ENCODE data around the gene PHC3. TPM values are rescaled to one million over a fixed set of nuclear protein-coding genes. Genes with fewer than 3 reads are reported as not detected.
A peak's percentile ranks its signal among the peaks of the same experiment; 100 is the strongest.

Gene PHC3
- total RNA-seq, 6 donors from 2014 or later = 50.7 to 182 (median 76.3) TPM

DNA sequence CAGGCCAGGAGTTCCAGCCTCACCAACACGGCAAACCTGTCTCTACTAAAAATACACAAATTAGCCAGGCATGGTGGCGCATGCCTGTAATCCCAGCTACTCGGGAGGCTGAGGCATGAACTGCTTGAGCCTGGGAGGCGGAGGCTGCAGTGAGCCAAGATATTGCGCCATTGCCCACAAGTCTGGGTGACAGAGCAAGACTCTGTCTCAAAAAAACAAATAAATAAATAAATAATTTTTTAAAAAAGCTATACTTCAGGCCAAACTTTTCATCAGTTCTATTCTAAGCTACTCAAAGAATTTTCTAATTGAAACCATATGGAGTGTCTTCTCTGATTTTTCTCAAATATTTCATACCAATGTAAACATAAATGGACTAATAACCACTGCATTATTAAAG, 43.5 kb downstream of the PHC3 start:
- no peaks in the 10 kb centered on the region for H3K27me3 ChIP-seq
- no peak for DNase-seq
- TF ChIP-seq EP300 (IDR thresholded peaks at IDR 0.05) = no peak
- no peak for TF ChIP-seq POLR2A (IDR thresholded peaks at IDR 0.05)
- TF ChIP-seq, protein P1, sequence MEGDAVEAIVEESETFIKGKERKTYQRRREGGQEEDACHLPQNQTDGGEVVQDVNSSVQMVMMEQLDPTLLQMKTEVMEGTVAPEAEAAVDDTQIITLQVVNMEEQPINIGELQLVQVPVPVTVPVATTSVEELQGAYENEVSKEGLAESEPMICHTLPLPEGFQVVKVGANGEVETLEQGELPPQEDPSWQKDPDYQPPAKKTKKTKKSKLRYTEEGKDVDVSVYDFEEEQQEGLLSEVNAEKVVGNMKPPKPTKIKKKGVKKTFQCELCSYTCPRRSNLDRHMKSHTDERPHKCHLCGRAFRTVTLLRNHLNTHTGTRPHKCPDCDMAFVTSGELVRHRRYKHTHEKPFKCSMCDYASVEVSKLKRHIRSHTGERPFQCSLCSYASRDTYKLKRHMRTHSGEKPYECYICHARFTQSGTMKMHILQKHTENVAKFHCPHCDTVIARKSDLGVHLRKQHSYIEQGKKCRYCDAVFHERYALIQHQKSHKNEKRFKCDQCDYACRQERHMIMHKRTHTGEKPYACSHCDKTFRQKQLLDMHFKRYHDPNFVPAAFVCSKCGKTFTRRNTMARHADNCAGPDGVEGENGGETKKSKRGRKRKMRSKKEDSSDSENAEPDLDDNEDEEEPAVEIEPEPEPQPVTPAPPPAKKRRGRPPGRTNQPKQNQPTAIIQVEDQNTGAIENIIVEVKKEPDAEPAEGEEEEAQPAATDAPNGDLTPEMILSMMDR (IDR thresholded peaks at IDR 0.05) = no peak
- no peak for TF ChIP-seq POLR2AphosphoS5 (IDR thresholded peaks at IDR 0.05)
- no peak overlapping the region for H3K27ac ChIP-seq
- H3K9me3 ChIP-seq = no peaks in the 10 kb centered on the region
- 89 to 94% methylated on average over 4 to 5 of the region's 5 CpGs for WGBS, 2 donors
- no peak overlapping the region for H3K4me3 ChIP-seq
- no peak for ATAC-seq (ENCODE audit: low FRiP score in 2 of 2)
- H3K4me1 ChIP-seq = no peaks in the 10 kb centered on the region
- H3K36me3 ChIP-seq = peaks cover 0 to 34% (median 14%) of the 10 kb centered on the region in 4 donors

DNA sequence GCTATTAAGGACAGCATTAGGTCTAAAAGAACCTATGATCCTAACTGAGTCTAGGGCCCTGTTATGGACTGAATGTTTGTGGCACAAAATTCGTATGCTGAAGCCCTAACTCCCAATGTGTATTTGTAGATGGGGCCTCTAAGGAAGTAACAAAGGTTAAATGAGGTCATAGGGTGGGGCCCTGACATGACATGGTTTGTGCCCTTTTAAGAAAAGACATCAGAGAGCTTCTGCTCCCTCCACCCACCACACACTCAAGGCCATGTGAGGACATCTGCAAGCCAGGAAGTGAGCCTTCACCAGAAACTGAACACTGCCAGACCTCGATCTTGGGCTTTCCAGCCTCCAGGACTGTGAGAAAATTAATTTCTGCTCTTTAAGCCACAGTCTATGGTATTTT, 49.2 kb downstream of the PHC3 start:
- Histone ChIP-seq H3K4me3 (no peak overlapping the region), H3K27me3 (no peaks in the 10 kb centered on the region), H3K36me3 (peaks cover 5 to 63% (median 30%) of the 10 kb centered on the region in 4 donors), H3K9me3 (peaks cover 0 to 4% (median 2%) of the 10 kb centered on the region in 4 donors), H3K4me1 (peaks cover 0 to 7% (median 0%) of the 10 kb centered on the region in 4 donors), H3K27ac (no peak overlapping the region)
- ATAC-seq (ENCODE audit: low FRiP score in 2 of 2) (no peak), DNase-seq (no peak)
- 74 to 86% methylated on average over 2 of the region's 2 CpGs for WGBS, 2 donors
- TF ChIP-seq POLR2A (IDR thresholded peaks at IDR 0.05) = no peak
- TF ChIP-seq POLR2AphosphoS5 (IDR thresholded peaks at IDR 0.05) = no peak
- TF ChIP-seq, protein P1 (IDR thresholded peaks at IDR 0.05) = no peak
- TF ChIP-seq EP300 (IDR thresholded peaks at IDR 0.05) = no peak

DNA sequence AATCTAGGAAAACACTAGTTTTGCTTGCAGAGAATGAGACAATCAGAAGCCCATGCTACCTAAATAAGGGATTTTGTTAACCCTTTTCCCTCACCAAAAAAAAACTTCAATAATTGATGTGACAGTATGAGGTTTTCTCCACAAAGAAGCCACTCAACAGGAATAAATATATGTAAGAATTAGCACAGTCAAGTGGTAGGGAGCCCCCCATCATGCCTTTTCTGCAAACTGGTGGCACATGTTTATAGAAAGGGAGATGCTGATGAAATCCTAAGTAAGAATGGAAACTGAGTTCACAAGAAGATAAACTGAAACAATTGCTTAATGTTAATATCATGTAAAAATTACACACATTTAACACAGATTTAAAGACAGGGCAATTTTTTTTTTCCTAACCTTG, 51.0 kb downstream of the PHC3 start:
- ATAC-seq (ENCODE audit: low FRiP score in 2 of 2) (no peak), DNase-seq (no peak)
- peaks cover 0 to 7% (median 0%) of the 10 kb centered on the region in 4 donors for H3K4me1 ChIP-seq
- no peak overlapping the region for H3K27ac ChIP-seq
- peaks cover 5 to 56% (median 25%) of the 10 kb centered on the region in 4 donors for H3K36me3 ChIP-seq
- H3K9me3 ChIP-seq = peaks cover 0 to 4% (median 2%) of the 10 kb centered on the region in 4 donors
- TF ChIP-seq POLR2A (IDR thresholded peaks at IDR 0.05) (no peak), POLR2AphosphoS5 (IDR thresholded peaks at IDR 0.05) (no peak), EP300 (IDR thresholded peaks at IDR 0.05) (no peak)
- TF ChIP-seq, protein P1 (IDR thresholded peaks at IDR 0.05) = no peak
- no peak overlapping the region for H3K4me3 ChIP-seq
- H3K27me3 ChIP-seq = no peaks in the 10 kb centered on the region

DNA sequence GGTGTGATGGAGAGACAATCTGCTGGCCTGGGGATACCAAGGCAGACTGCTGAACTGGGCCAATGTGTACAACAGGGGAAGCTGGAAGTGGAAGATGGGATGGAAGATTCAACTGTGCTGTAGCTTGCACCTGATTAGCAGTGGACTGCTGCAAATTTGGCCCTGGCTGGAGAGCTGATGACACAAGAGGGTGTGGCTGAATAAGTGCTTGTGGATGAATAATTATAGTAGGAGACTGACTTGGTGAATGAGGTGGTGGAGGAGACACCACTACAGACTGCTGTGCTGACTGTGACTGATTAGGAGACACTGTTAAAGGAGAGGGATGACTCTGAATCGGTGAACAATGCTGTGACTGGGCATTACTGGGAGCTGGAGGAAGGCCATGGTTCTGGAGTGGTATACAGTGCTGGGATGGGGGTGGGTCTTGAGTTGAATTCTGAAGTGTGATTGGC, 52.5 kb downstream of the PHC3 start:
- ATAC-seq (ENCODE audit: low FRiP score in 2 of 2) = peak in 1 of 2 donors; percentile 67

More for the DNA sequence above, 52.5 kb downstream of the PHC3 start:
- H3K27ac ChIP-seq = no peak overlapping the region
- WGBS, 2 donors = 82 to 94% methylated on average over 1 of the region's 1 CpG
- TF ChIP-seq POLR2A (IDR thresholded peaks at IDR 0.05) (no peak), POLR2AphosphoS5 (IDR thresholded peaks at IDR 0.05) (no peak), EP300 (IDR thresholded peaks at IDR 0.05) (no peak)
- TF ChIP-seq, protein P1 (IDR thresholded peaks at IDR 0.05) = no peak
- peaks cover 5 to 50% (median 22%) of the 10 kb centered on the region in 4 donors for H3K36me3 ChIP-seq
- no peak overlapping the region for H3K4me3 ChIP-seq
- H3K27me3 ChIP-seq = no peaks in the 10 kb centered on the region
- no peak for DNase-seq
- peaks cover 0 to 4% (median 2%) of the 10 kb centered on the region in 4 donors for H3K9me3 ChIP-seq
- H3K4me1 ChIP-seq = peaks cover 0 to 7% (median 0%) of the 10 kb centered on the region in 4 donors
